Measurements from ENCODE around the gene SFRP5.

The SFRP5 gene

GRCh38 chr10:97785231-97785630 lies 13.4 kb upstream of the SFRP5 start:
- DNase-seq = no peak

GRCh38 chr10:97784200-97784810 lies 12.5 kb upstream of the SFRP5 start:
- DNase-seq = no peak

GRCh38 chr10:97782455-97783228 lies 10.8 kb upstream of the SFRP5 start:
- no peak for DNase-seq

- no peak for DNase-seq
These were observed 10.0 kb upstream of the SFRP5 start for GRCh38 chr10:97781618-97782331.

- DNase-seq = no peak
These were observed 9.2 kb upstream of the SFRP5 start for GRCh38 chr10:97780841-97781617.

GRCh38 chr10:97779975-97780374 lies 8.2 kb upstream of the SFRP5 start:
- no peak for DNase-seq

GRCh38 chr10:97779492-97779891 lies 7.7 kb upstream of the SFRP5 start:
- DNase-seq = no peak

GRCh38 chr10:97778452-97779302 lies 6.9 kb upstream of the SFRP5 start:
- no peak for DNase-seq

- no peak for DNase-seq
These were observed 5.3 kb upstream of the SFRP5 start for GRCh38 chr10:97777143-97777542.

GRCh38 chr10:97774811-97775294 lies 3.1 kb upstream of the SFRP5 start:
- no peak for DNase-seq

GRCh38 chr10:97773096-97773495 lies 1.3 kb upstream of the SFRP5 start:
- DNase-seq = no peak

- DNase-seq = no peak
These were observed 526 bp downstream of the SFRP5 start for GRCh38 chr10:97771055-97771891.

GRCh38 chr10:97770255-97770654 lies 1.5 kb downstream of the SFRP5 start:
- DNase-seq = no peak

- no peak for DNase-seq
These were observed 3.2 kb downstream of the SFRP5 start for GRCh38 chr10:97768322-97769315.

- DNase-seq = no peak
These were observed 4.5 kb downstream of the SFRP5 start for GRCh38 chr10:97766996-97767924.

GRCh38 chr10:97766106-97766810 lies 5.5 kb downstream of the SFRP5 start:
- no peak for DNase-seq

GRCh38 chr10:97765201-97765600 lies 6.6 kb downstream of the SFRP5 start:
- DNase-seq = no peak

GRCh38 chr10:97764519-97764931 lies 7.3 kb downstream of the SFRP5 start:
- no peak for DNase-seq

All from NCI-H748 treated with DMSO at 0.1 percent for 48 hours (cell line).